GM23248 (cell line): ENCODE measurements around the gene MGMT.

ENCODE experiments used
- EZH2 ChIP-seq: fragments of 200-600 bp; sonication (generic); IDR thresholded peaks from 2 replicates; pipeline ENCODE4 v1.6.1; 2018; ENCODE audit warnings: antibody characterized with exemption, mild to moderate bottlenecking; ENCODE audit not compliant: insufficient read depth, poor library complexity, severe bottlenecking
- EZH2phosphoT487 ChIP-seq: fragments of 200-600 bp; sonication (generic); IDR thresholded peaks from 2 replicates; pipeline ENCODE4 v1.6.1; 2018; ENCODE audit warnings: antibody characterized with exemption, moderate library complexity, mild to moderate bottlenecking, low read depth; ENCODE audit not compliant: insufficient read depth

- TF ChIP-seq EZH2phosphoT487 (no peak), EZH2 (no peak)
Observed at GRCh38 chr10:129502448-129502847, 35.4 kb downstream of the MGMT start.
